GM18907 (cell line): ENCODE results near the gene CD79B.
"Not testable (repeated sequence)": the region's sequence is repeated elsewhere in the genome, so short reads cannot be mapped to it uniquely, and the experiment has no call there.

Source experiments
- ATAC-seq: cut with Tn5 transposase; IDR thresholded peaks from one replicate; pipeline ENCODE4 v1.9.1; 2021; ENCODE audit warnings: mild to moderate bottlenecking, moderate library complexity; ENCODE audit not compliant: unreplicated experiment

Gene CD79B

DNA sequence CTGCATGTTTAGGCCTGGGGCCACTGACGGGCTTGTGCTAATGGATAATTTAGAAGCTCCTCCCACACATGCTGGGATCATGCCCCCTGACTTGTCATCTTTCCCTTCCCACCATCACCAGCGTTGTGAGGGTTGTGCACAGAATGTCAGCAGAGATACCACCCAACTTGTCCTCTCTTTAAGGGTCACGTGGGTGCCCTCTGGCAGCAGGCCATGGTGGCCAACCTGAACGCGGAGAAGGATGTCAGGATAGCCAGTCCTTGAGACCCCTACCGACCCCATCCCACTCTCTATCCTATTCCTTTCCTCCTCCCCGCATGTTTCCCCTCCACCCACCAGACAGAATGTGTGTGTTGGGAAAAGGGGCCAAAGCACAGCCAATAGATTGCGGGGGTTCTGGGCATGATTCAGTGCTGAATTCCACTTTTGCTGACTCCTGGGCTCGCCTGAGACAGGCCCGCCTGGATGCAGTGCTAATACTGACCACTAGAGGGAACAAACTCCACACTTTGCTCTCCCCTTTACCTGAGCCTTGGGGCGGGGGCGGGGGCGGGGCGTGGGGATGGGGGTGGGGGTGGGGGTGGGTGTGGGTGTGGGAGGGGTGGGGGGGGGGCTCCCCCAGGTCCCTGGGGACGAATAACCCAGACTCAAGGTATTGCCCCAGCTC lies 50.1 kb downstream of the CD79B start, which contains the start of gene GH2:
Gene GH2 (minus strand): TSS at position 10 of the 667 bp plus-strand sequence. CDS start 143 bp downstream, outside the sequence.
- ATAC-seq = no peak

GRCh38 chr17:63881337-63881736 lies 50.8 kb downstream of the CD79B start:
- not testable (repeated sequence) for ATAC-seq

DNA sequence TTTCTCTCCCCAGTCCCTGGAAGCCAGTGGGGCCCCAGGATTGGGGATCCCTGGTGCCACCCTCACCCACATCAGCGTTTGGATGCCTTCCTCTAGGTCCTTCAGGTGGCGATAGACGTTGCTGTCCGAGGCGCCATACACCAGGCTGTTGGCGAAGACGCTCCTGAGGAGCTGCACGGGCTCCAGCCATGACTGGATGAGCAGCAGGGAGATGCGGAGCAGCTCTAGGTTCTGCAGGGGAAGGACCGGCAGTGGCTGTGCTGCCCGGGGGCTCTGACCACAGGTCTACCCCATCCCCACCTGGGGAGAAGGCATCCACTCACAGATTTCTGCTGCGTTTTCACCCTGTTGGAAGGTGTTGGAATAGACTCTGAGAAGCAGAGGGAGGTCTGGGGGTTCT lies 51.4 kb downstream of the CD79B start:
- no peak for ATAC-seq
